HFF-Myc (cell line): ENCODE data around the gene POC1A.
"Not testable (repeated sequence)": the region's sequence is repeated elsewhere in the genome, so short reads cannot be mapped to it uniquely, and the experiment has no call there.

Experiments
- DNase-seq: peaks from one replicate; pipeline ENCODE4 v3.0.0-alpha.2; 2011; ENCODE audit warnings: low read depth; ENCODE audit errors: extremely low read depth
- H3K4me3 ChIP-seq: replicated peaks from 2 replicates; pipeline ENCODE4 v1.5.1; 2011; ENCODE audit warnings: low read depth, mild to moderate bottlenecking, control low read depth, low read length
- TF ChIP-seq, protein P1 (sequence below): IDR thresholded peaks from 2 replicates; pipeline ENCODE4 v1.5.1; 2012; ENCODE audit warnings: mild to moderate bottlenecking, low read depth, low read length, control low read depth; ENCODE audit errors: missing control alignments

The POC1A gene

DNA sequence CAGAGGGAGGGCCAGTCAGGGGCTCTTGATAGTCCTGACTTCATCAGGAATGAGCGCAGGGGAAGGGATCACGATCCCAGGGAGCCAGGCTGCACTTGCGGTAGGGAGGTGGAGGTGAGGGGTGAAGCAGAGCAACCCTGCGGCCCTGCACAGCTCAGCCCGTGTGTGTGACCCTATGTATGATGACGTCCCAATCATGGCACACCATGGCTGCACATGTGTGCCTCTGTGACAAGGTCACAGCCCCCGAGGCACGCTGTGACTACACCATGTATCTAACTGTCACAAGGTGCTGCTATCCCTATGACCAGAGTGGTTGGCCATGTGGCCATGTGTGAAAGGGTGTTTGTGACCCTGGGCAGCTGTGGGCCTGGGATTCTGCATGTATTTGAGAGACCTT lies 30.5 kb upstream of the POC1A start:
- TF ChIP-seq, protein P1, sequence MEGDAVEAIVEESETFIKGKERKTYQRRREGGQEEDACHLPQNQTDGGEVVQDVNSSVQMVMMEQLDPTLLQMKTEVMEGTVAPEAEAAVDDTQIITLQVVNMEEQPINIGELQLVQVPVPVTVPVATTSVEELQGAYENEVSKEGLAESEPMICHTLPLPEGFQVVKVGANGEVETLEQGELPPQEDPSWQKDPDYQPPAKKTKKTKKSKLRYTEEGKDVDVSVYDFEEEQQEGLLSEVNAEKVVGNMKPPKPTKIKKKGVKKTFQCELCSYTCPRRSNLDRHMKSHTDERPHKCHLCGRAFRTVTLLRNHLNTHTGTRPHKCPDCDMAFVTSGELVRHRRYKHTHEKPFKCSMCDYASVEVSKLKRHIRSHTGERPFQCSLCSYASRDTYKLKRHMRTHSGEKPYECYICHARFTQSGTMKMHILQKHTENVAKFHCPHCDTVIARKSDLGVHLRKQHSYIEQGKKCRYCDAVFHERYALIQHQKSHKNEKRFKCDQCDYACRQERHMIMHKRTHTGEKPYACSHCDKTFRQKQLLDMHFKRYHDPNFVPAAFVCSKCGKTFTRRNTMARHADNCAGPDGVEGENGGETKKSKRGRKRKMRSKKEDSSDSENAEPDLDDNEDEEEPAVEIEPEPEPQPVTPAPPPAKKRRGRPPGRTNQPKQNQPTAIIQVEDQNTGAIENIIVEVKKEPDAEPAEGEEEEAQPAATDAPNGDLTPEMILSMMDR = no peak
- no peak for DNase-seq
- H3K4me3 ChIP-seq = no peak overlapping the region

DNA sequence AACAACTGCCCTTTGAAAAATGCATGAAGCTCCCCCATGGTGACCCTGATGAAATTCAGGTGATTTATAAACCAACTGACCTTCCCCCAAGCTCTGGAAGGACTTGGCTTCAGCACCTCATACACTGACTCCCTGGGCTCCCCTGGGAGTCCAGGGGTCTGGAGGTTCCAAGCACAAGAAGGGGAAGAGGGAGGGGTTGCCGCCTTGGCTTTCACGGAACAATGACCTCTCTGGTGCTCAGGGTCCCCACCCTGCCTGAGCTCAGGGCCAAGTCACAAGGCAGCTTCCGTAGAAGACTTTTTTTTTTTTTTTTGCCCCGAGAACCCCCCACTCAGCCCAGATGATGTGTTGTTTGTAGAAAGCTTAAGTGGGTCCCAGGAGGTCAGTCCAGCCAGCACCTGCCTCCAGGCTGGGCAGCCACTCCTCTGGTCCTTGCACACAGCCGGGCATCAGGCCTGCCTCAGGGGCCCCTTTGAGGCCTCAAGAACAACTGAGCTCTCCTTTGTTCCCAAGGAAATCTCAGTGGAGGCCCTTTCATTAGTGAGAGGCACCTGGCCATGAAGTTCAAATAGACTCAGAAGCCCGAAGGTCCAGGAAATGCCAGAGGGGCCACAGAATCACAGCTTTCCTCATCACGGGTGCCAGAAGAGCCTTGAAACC lies 29.7 kb upstream of the POC1A start:
- DNase-seq = no peak
- TF ChIP-seq, protein P1 = no peak
- no peak overlapping the region for H3K4me3 ChIP-seq

DNA sequence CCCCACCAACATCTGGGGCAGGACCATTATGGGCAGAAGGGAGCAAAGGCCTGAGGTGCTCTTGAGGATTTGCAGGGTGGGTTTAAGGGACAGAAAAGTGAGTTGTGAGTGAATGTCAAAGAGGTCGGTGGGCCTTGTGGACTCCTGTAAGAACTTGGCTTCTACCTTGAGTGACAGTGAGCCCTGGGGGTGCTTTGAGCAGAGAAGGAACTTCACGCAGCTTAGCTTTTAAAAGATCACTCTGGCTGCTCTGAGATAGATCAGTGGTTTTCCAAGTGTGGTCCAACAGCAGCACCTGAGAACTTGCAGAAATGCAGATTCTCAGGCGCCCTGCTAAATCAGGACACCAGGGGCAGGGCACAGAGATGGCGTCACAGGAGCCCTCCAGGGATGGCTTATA lies 28.5 kb upstream of the POC1A start:
- TF ChIP-seq, protein P1 = no peak

DNA sequence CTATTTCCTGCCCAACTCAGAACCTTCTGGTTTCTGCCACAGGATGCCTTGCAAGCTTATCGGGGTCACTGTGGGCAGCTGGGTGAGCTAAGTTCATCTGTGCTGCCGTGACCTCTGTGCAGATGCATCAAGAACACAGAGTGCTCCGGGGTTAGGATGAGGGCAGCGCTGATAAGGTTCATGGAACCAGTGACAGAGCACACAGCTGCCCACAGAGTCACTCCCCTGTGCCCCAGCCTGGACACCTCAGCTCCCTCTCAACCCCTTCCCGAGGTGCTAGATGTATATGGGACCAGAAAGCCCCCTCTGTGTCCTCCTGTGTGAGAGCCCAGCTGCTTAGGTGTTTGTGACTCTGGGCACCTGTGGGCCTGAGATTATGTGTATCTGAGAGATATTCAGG lies 28.0 kb upstream of the POC1A start:
- TF ChIP-seq, protein P1 = no peak
- no peak for DNase-seq
- no peak overlapping the region for H3K4me3 ChIP-seq

More for the DNA sequence above, 28.5 kb upstream of the POC1A start:
- no peak for DNase-seq
- H3K4me3 ChIP-seq = no peak overlapping the region

DNA sequence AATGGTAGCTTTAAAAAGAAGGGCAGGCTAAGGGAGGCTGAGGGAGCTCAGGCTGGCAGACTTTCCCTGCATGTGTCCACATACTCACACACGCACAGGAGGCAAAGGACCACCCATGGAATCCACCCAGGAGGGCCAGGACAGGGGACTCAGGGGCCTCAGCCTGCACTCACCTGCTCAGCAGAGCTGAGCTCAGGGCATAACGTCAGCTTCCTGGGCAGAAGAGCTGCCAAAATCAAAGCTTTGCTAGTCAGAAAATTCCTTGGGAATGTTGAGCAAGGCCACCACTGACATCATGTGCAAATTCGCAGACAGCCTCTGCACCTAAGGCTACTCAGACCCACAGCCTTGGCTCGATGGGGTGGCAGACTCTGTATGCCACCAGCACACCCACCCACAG lies 27.3 kb upstream of the POC1A start:
- H3K4me3 ChIP-seq = no peak overlapping the region
- DNase-seq = no peak
- TF ChIP-seq, protein P1 = no peak

DNA sequence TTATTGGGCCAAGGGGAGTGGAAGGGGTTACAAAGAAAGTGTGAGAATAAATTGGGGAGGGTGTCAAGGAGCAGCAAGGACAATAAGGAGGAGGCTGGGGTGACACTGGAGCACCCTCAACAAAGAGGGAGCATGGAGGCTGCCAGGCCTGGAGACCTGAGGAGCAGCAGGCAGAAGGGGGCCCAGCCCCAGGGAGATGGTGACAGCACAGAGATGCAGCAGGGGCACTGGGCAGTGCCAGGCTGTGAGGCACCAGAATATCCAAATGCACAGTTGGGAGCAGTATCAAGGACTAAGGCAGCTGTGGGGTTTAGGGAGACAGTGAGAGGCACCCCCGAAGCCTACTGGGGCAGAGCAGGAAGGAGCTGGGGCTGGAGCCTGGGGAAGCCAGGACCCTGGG lies 24.3 kb upstream of the POC1A start:
- H3K4me3 ChIP-seq = no peak overlapping the region
- TF ChIP-seq, protein P1 = no peak
- DNase-seq = no peak

DNA sequence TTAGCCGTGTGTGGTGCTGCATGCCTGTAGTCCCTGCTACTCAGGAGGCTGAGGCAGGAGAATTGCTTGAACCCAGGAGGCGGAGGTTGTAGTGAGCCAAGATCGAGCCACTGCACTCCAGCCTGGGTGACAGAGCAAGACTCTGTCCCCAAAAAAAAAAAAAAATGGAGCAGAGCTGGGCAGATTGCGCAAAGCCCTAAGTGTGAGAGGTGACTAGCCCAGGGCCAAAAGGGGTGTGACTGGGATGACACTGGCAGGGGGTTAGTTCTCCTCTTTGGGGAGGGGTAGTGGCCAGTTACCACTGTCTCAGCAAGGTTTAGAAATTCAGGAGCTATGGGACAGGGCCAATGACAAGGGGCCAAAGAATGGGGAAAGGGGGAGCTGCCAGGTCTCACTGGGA lies 23.9 kb upstream of the POC1A start:
- H3K4me3 ChIP-seq, DNase-seq: not testable (repeated sequence)
